Stimulated activated CD8-positive, alpha-beta memory T cell treated with anti-CD3 and anti-CD28 coated beads, Interleukin-15, amount 100 ng/mL, for 24 hours (primary cell): ENCODE results near the gene TUBB6.
A peak's percentile ranks its signal among the peaks of the same experiment; 100 is the strongest.

ENCODE experiments used
- DNase-seq: peaks from one replicate; pipeline ENCODE4 v3.0.0-alpha.2; 2020; ENCODE audit warnings: low read depth

Gene TUBB6

GRCh38 chr18:12307701-12308385, at the start of gene TUBB6:
TSS of gene TUBB6 (plus strand) at chr18:12308241. CDS start at chr18:12308293, 52 bp downstream.
- no peak for DNase-seq

- DNase-seq = no peak
These were observed 49.0 kb upstream of the TUBB6 start for GRCh38 chr18:12258719-12259705.

GRCh38 chr18:12262748-12263147, 45.3 kb upstream of the TUBB6 start:
- no peak for DNase-seq

GRCh38 chr18:12264864-12265263, 43.2 kb upstream of the TUBB6 start:
- no peak for DNase-seq

- DNase-seq = peak; percentile 36
These were observed 36.4 kb upstream of the TUBB6 start for GRCh38 chr18:12271376-12272235.

- DNase-seq = no peak
These were observed 33.2 kb upstream of the TUBB6 start for GRCh38 chr18:12274793-12275192.

- DNase-seq = no peak
These were observed 31.1 kb upstream of the TUBB6 start for GRCh38 chr18:12276736-12277554.

GRCh38 chr18:12278215-12278671, 29.8 kb upstream of the TUBB6 start:
- DNase-seq = no peak

- no peak for DNase-seq
These were observed 29.0 kb upstream of the TUBB6 start for GRCh38 chr18:12278741-12279682.

- DNase-seq = no peak
These were observed 28.1 kb upstream of the TUBB6 start for GRCh38 chr18:12279781-12280531.

GRCh38 chr18:12281861-12282260, 26.2 kb upstream of the TUBB6 start:
- DNase-seq = no peak

- no peak for DNase-seq
These were observed 25.5 kb upstream of the TUBB6 start for GRCh38 chr18:12282442-12283039.

- no peak for DNase-seq
These were observed 24.8 kb upstream of the TUBB6 start for GRCh38 chr18:12283256-12283655.

- no peak for DNase-seq
These were observed 24.4 kb upstream of the TUBB6 start for GRCh38 chr18:12283666-12284065.

- DNase-seq = no peak
These were observed 20.8 kb upstream of the TUBB6 start for GRCh38 chr18:12287131-12287681.

GRCh38 chr18:12287684-12288402, 20.2 kb upstream of the TUBB6 start:
- no peak for DNase-seq

- DNase-seq = no peak
These were observed 19.7 kb upstream of the TUBB6 start for GRCh38 chr18:12288403-12288755.

GRCh38 chr18:12290086-12290485, 18.0 kb upstream of the TUBB6 start:
- no peak for DNase-seq
